GM12891 (cell line): ENCODE measurements around the gene TBP.

Experiments
- POLR2A ChIP-seq: IDR thresholded peaks from 2 replicates; pipeline ENCODE4 v1.6.1; 2011; ENCODE audit warnings: low read depth, low read length, control low read depth
- POLR2AphosphoS5 ChIP-seq: IDR thresholded peaks from 2 replicates; pipeline ENCODE4 v1.6.1; 2011; ENCODE audit warnings: low read depth, low read length, control low read depth
- POU2F2 ChIP-seq: IDR thresholded peaks from 2 replicates; pipeline ENCODE4 v1.6.1; 2011; ENCODE audit warnings: low read depth, mild to moderate bottlenecking, control low read depth, low read length, moderate library complexity
- SPI1 ChIP-seq: IDR thresholded peaks from 2 replicates; pipeline ENCODE4 v1.6.1; 2011; ENCODE audit warnings: low read depth, low read length, control low read depth
- TAF1 ChIP-seq: IDR thresholded peaks from 2 replicates; pipeline ENCODE4 v1.6.1; 2011; ENCODE audit warnings: low read depth, low read length, control low read depth

- no peak for TF ChIP-seq POLR2A
- TF ChIP-seq POLR2AphosphoS5: no peak
- TF ChIP-seq TAF1: no peak
- no peak for TF ChIP-seq POU2F2
- TF ChIP-seq SPI1: no peak
Measured at GRCh38 chr6:170564936-170565530, 10.9 kb downstream of the TBP start.
